B cell (primary cell): Measurements from ENCODE around the gene PRDM5. TPM values are rescaled to one million over a fixed set of nuclear protein-coding genes. Genes with fewer than 3 reads are reported as not detected.

ENCODE experiments used
- ATAC-seq: fragments of 200-7000 bp; cut with Tn5 transposase; one replicate; pipeline ENCODE4 v1.10.0; 2021; ENCODE audit warnings: low read depth, mild to moderate bottlenecking, moderate number of reproducible peaks, moderate library complexity
- CTCF ChIA-PET: fragments of 350-600 bp; sonication (Branson Sonifier 250); formaldehyde crosslinking; loops from one replicate; lab custom pipeline; 2021; ENCODE audit warnings: antibody characterized with exemption, inconsistent platforms; lab: Charles Lee
- POLR2A ChIA-PET: fragments of 350-600 bp; sonication (Branson Sonifier 250); formaldehyde crosslinking; loops from one replicate; lab custom pipeline; 2021; ENCODE audit warnings: antibody characterized with exemption; lab: Charles Lee
- DNase-seq: peaks from one replicate; pipeline ENCODE4 v3.0.0; 2013
- H2AFZ ChIP-seq: 2 replicates; pipeline ENCODE4 v1.6.1; 2012; ENCODE audit warnings: mild to moderate bottlenecking, low read depth, low read length; ENCODE audit not compliant: insufficient read depth, poor library complexity, severe bottlenecking
- H3K27ac ChIP-seq, 2 donors: 1 replicate in 1 of 2; 2 replicates in 1 of 2; pipeline ENCODE4 v1.5.1; 2012 to 2013; ENCODE audit warnings: low read length in 2 of 2, mild to moderate bottlenecking in 2 of 2, moderate library complexity in 1 of 2
- H3K27me3 ChIP-seq, 4 experiments: fragments of 200-600 bp in 1 of 4; sonication (generic) in 1 of 4; replicated peaks in 1 of 4; 1 replicate in 2 of 4; 2 replicates in 2 of 4; pipeline versions ENCODE4 v1.6.1 to v1.7.0; 2013 to 2016; ENCODE audit warnings: low read length in 3 of 4, mild to moderate bottlenecking in 2 of 4, mixed read lengths in 1 of 4, moderate library complexity in 1 of 4; ENCODE audit not compliant: insufficient read depth in 4 of 4, control insufficient read depth in 3 of 4; ENCODE audit errors: control extremely low read depth in 1 of 4
- H3K36me3 ChIP-seq, 2 experiments: replicated peaks in 1 of 2; 1 replicate in 1 of 2; 2 replicates in 1 of 2; pipeline versions ENCODE4 v1.6.1 to v1.7.1; 2013; ENCODE audit warnings: low read length in 1 of 2; ENCODE audit not compliant: insufficient read depth in 2 of 2, control insufficient read depth in 1 of 2; ENCODE audit errors: control extremely low read depth in 1 of 2, extremely low read depth in 1 of 2
- H3K4me1 ChIP-seq, 2 donors: fragments of 200-600 bp in 1 of 2; sonication (generic) in 1 of 2; 1 replicate in 1 of 2; 2 replicates in 1 of 2; pipeline versions ENCODE4 v1.5.1 to v1.6.1; 2013 to 2017; ENCODE audit warnings: low read length in 2 of 2; ENCODE audit not compliant: control insufficient read depth in 2 of 2, insufficient read depth in 2 of 2
- H3K4me2 ChIP-seq: replicated peaks from 2 replicates; pipeline ENCODE3; 2012; ENCODE audit warnings: mild to moderate bottlenecking, low read depth, low read length; ENCODE audit not compliant: poor library complexity, severe bottlenecking
- H3K4me3 ChIP-seq, 5 experiments: fragments of 200-600 bp in 1 of 5; sonication (generic) in 1 of 5; 1 replicate in 3 of 5; 2 replicates in 2 of 5; pipeline versions ENCODE4 v1.5.1 to v1.7.0; 2011 to 2016; ENCODE audit warnings: low read length in 4 of 5, mild to moderate bottlenecking in 4 of 5, low read depth in 2 of 5, control low read depth in 1 of 5, moderate library complexity in 1 of 5; ENCODE audit not compliant: insufficient read depth in 1 of 5; ENCODE audit errors: control extremely low read depth in 1 of 5, extremely low read depth in 1 of 5
- H3K79me2 ChIP-seq: fragments of 200-600 bp; sonication (generic); one replicate; pipeline ENCODE4 v1.6.0; 2016; ENCODE audit warnings: low read length; ENCODE audit not compliant: control insufficient read depth, insufficient read depth
- H3K9ac ChIP-seq: fragments of 200-600 bp; sonication (generic); 2 replicates; pipeline ENCODE4 v1.6.1; 2017; ENCODE audit warnings: mild to moderate bottlenecking, low read length, moderate library complexity
- H3K9me3 ChIP-seq, 3 donors: one replicate each; pipeline versions ENCODE4 v1.6.1 to v1.7.1; 2013; ENCODE audit warnings: low read length in 2 of 3; ENCODE audit not compliant: control insufficient read depth in 2 of 3, insufficient read depth in 1 of 3; ENCODE audit errors: control extremely low read depth in 1 of 3
- H4K20me1 ChIP-seq: 2 replicates; pipeline ENCODE4 v1.6.0; 2012; ENCODE audit warnings: mild to moderate bottlenecking, low read length; ENCODE audit not compliant: insufficient read depth, control insufficient read depth, poor library complexity, severe bottlenecking
- H3K27ac Mint-ChIP-seq: one replicate; pipeline ENCODE4 v1.8.0; 2021; ENCODE audit warnings: mixed read lengths
- H3K27me3 Mint-ChIP-seq: one replicate; pipeline ENCODE4 v1.8.0; 2021; ENCODE audit warnings: mixed read lengths
- H3K4me1 Mint-ChIP-seq: one replicate; pipeline ENCODE4 v1.8.0; 2021; ENCODE audit warnings: mixed read lengths
- H3K4me3 Mint-ChIP-seq: one replicate; pipeline ENCODE4 v1.8.0; 2021; ENCODE audit warnings: mixed read lengths
- H3K9me3 Mint-ChIP-seq: one replicate; pipeline ENCODE4 v1.8.0; 2022; ENCODE audit warnings: mixed read lengths; ENCODE audit not compliant: insufficient read depth
- EZH2 ChIP-seq: IDR thresholded peaks from 2 replicates; pipeline ENCODE4 v1.6.1; 2012; ENCODE audit warnings: borderline replicate concordance, low read depth, mild to moderate bottlenecking, moderate library complexity, low read length; ENCODE audit not compliant: insufficient read depth, poor library complexity, severe bottlenecking
- WGBS: methylation state at CpG from one replicate; pipeline ENCODE4 v1.1.5; 2013; ENCODE audit warnings: missing lambda C conversion rate; ENCODE audit not compliant: insufficient coverage; 5-methylcytosine and 5-hydroxymethylcytosine counted together
- intact Hi-C: fragments of 100-400 bp; cut with micrococcal nuclease; formaldehyde crosslinking; loops from one replicate; pipeline ENCODE4 v1.10.0; 2022
- polyA plus RNA-seq: library from polyadenylated mRNA; depleted of rRNA; stranded (reverse); fragments of >200 nt; gene quantifications from 2 replicates; pipeline ENCODE4 v1.2.3, GENCODE V29; 2012
- total RNA-seq, 2 donors: library from RNA; stranded (reverse); fragments of 120-200 nt in 1 of 2; gene quantifications; 1 replicate in 1 of 2; 2 replicates in 1 of 2; pipeline versions ENCODE4 v1.2.3 to v1.2.4, GENCODE V29; 2013 to 2022
- TF ChIP-seq, protein P1 (sequence below): fragments of 200-600 bp; IDR thresholded peaks from one replicate; pipeline ENCODE4 v1.8.0; 2022; ENCODE audit warnings: antibody characterized with exemption, mild to moderate bottlenecking

PRDM5 gene
- total and polyA plus RNA-seq, 2 donors (not counting 1 experiment from before 2014, with no cell fraction given): not detected

DNA sequence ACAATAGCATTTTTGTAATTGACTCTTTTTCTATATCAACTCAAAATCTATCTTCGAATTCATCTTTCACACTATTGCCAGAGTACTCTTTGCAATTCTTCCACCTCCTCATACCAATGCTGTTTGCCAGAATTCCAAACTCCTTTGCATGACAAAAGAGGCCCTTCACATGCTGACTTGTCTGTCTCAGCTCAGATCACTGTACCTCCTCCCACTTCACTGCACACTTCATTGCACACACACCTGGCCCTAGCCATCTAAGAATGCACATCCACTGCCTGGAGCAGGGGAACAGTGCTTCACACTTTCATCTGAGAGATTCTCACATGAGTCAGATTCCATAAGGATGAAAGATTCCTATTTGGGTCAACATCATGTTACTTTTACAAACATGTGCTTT lies 56.5 kb downstream of the PRDM5 start:
- Mint-ChIP-seq H3K9me3 (no peaks in the 10 kb centered on the region), H3K4me3 (no peak overlapping the region), H3K27me3 (no peaks in the 10 kb centered on the region), H3K4me1 (no peaks in the 10 kb centered on the region), H3K27ac (no peak overlapping the region)
- Histone ChIP-seq H3K4me1 (no peaks in the 10 kb centered on the region), H3K4me3 (no peak overlapping the region), H4K20me1 (no peaks in the 10 kb centered on the region), H3K27me3 (no peaks in the 10 kb centered on the region), H3K9me3 (no peaks in the 10 kb centered on the region), H3K9ac (no peak overlapping the region), H3K4me2 (no peak overlapping the region), H2AFZ (no peak overlapping the region), H3K79me2 (no peaks in the 10 kb centered on the region), H3K36me3 (no peaks in the 10 kb centered on the region), H3K27ac (no peak overlapping the region)
- WGBS: 93% methylated on average over 1 of the region's 1 CpG
- no peak for TF ChIP-seq EZH2
- TF ChIP-seq, protein P1, sequence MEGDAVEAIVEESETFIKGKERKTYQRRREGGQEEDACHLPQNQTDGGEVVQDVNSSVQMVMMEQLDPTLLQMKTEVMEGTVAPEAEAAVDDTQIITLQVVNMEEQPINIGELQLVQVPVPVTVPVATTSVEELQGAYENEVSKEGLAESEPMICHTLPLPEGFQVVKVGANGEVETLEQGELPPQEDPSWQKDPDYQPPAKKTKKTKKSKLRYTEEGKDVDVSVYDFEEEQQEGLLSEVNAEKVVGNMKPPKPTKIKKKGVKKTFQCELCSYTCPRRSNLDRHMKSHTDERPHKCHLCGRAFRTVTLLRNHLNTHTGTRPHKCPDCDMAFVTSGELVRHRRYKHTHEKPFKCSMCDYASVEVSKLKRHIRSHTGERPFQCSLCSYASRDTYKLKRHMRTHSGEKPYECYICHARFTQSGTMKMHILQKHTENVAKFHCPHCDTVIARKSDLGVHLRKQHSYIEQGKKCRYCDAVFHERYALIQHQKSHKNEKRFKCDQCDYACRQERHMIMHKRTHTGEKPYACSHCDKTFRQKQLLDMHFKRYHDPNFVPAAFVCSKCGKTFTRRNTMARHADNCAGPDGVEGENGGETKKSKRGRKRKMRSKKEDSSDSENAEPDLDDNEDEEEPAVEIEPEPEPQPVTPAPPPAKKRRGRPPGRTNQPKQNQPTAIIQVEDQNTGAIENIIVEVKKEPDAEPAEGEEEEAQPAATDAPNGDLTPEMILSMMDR: no peak
- ChIA-PET CTCF (no interaction called here), POLR2A (no interaction called here)
- intact Hi-C loops: no loop called here
- no peak for ATAC-seq
- DNase-seq: no peak

DNA sequence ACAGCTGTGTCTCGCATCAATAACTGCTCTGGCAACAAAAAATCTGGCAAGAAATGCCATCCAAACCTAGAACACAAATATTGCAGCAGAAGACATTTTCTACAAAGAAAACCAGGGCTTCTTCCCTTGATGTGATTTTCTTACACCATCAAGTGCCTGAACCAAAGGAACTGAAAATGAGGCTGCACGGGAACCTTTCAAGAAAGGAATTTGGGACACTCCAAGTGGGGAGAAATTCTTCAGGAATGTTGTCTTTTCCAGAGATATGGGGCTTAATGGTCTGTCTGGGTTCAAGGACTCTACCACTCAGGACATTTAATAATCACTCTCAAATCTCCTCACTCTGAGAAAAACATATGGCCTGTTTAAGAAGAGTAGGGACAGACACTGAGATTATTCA lies 57.6 kb downstream of the PRDM5 start:
- Histone ChIP-seq H3K9me3 (no peaks in the 10 kb centered on the region), H3K9ac (no peak overlapping the region), H2AFZ (no peak overlapping the region), H4K20me1 (no peaks in the 10 kb centered on the region), H3K27ac (no peak overlapping the region), H3K4me3 (no peak overlapping the region), H3K36me3 (no peaks in the 10 kb centered on the region), H3K4me1 (no peaks in the 10 kb centered on the region), H3K27me3 (no peaks in the 10 kb centered on the region), H3K79me2 (no peaks in the 10 kb centered on the region), H3K4me2 (no peak overlapping the region)
- CTCF ChIA-PET: no interaction called here
- TF ChIP-seq, protein P1: no peak
- no peak for TF ChIP-seq EZH2
- no peaks in the 10 kb centered on the region for H3K9me3 Mint-ChIP-seq
- H3K4me3 Mint-ChIP-seq: no peak overlapping the region
- intact Hi-C loops: no loop called here
- no peak for DNase-seq
- H3K27me3 Mint-ChIP-seq: no peaks in the 10 kb centered on the region
- no peaks in the 10 kb centered on the region for H3K4me1 Mint-ChIP-seq
- ATAC-seq: no peak
- WGBS: 78% methylated on average over 1 of the region's 2 CpGs
- H3K27ac Mint-ChIP-seq: no peak overlapping the region
- POLR2A ChIA-PET: no interaction called here
